HCT116 (cell line): Measurements from ENCODE around the gene ZNF580.

Source experiments
- CEBPB ChIP-seq: IDR thresholded peaks from 2 replicates; pipeline ENCODE4 v1.6.1; 2012; ENCODE audit warnings: low read depth
- EZH2 ChIP-seq: fragments of 200-600 bp; sonication (generic); IDR thresholded peaks from 2 replicates; pipeline ENCODE4 v1.6.1; 2017; ENCODE audit warnings: antibody characterized with exemption, mixed run types
- JUND ChIP-seq: IDR thresholded peaks from 2 replicates; pipeline ENCODE4 v1.6.1; 2012
- POLR2A ChIP-seq: IDR thresholded peaks from 2 replicates; pipeline ENCODE4 v1.7.0; 2011; ENCODE audit warnings: borderline replicate concordance; ENCODE audit not compliant: insufficient read depth, insufficient read length; ENCODE audit errors: extremely low read depth
- RAD21 ChIP-seq: IDR thresholded peaks from 2 replicates; pipeline ENCODE4 v1.6.1; 2012; ENCODE audit warnings: low read depth, mild to moderate bottlenecking
- YY1 ChIP-seq: IDR thresholded peaks from 2 replicates; pipeline ENCODE4 v1.6.1; 2011; ENCODE audit warnings: low read length, low read depth, moderate library complexity, mild to moderate bottlenecking; ENCODE audit not compliant: insufficient replicate concordance; ENCODE audit errors: extremely low read depth
- ZNF274 ChIP-seq: fragments of 200-500 bp; sonication (Bioruptor generic); IDR thresholded peaks from 2 replicates; pipeline ENCODE4 v1.6.1; 2014; ENCODE audit warnings: mild to moderate bottlenecking, low read depth, low read length, inconsistent platforms
- TF ChIP-seq, protein P1 (sequence below): IDR thresholded peaks from 2 replicates; pipeline ENCODE4 v1.6.1; 2012
- TF ChIP-seq, protein P2 (sequence below), 3 experiments: fragments of 200-600 bp in 1 of 3; sonication (generic) in 1 of 3; IDR thresholded peaks in 2 of 3; conservative IDR thresholded peaks in 1 of 3; 2 replicates each; pipeline ENCODE4 v1.5.1; 2012 to 2017; ENCODE audit warnings: low read depth in 2 of 3, low read length in 2 of 3, antibody characterized with exemption in 1 of 3, borderline replicate concordance in 1 of 3, control low read depth in 1 of 3, mild to moderate bottlenecking in 1 of 3, mixed read lengths in 1 of 3, mixed run types in 1 of 3, moderate library complexity in 1 of 3; ENCODE audit not compliant: insufficient read depth in 1 of 3

- TF ChIP-seq, protein P1, sequence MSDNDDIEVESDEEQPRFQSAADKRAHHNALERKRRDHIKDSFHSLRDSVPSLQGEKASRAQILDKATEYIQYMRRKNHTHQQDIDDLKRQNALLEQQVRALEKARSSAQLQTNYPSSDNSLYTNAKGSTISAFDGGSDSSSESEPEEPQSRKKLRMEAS = no peak
- TF ChIP-seq, protein P2, sequence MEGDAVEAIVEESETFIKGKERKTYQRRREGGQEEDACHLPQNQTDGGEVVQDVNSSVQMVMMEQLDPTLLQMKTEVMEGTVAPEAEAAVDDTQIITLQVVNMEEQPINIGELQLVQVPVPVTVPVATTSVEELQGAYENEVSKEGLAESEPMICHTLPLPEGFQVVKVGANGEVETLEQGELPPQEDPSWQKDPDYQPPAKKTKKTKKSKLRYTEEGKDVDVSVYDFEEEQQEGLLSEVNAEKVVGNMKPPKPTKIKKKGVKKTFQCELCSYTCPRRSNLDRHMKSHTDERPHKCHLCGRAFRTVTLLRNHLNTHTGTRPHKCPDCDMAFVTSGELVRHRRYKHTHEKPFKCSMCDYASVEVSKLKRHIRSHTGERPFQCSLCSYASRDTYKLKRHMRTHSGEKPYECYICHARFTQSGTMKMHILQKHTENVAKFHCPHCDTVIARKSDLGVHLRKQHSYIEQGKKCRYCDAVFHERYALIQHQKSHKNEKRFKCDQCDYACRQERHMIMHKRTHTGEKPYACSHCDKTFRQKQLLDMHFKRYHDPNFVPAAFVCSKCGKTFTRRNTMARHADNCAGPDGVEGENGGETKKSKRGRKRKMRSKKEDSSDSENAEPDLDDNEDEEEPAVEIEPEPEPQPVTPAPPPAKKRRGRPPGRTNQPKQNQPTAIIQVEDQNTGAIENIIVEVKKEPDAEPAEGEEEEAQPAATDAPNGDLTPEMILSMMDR (IDR thresholded peaks at IDR 0.05 in 2 of 3, conservative IDR thresholded peaks at IDR 0.05 in 1 of 3; ENCODE audit: borderline replicate concordance in 1 of 3, insufficient read depth in 1 of 3, low read depth in 2 of 3, low read length in 2 of 3) = no peak
- TF ChIP-seq JUND (no peak), EZH2 (no peak), CEBPB (no peak), RAD21 (no peak), POLR2A (no peak), ZNF274 (no peak), YY1 (no peak)
These were observed 7.2 kb downstream of the ZNF580 start, which contains the start of gene CCDC106 for GRCh38 chr19:55647732-55648584.
